GM06990 (cell line): ENCODE results near the gene FAM120B.

Experiments
- DNase-seq: peaks from one replicate; pipeline ENCODE4 v3.0.0-alpha.2; 2011; ENCODE audit not compliant: insufficient read length; ENCODE audit errors: extremely low read depth
- H3K27me3 ChIP-seq: replicated peaks from 2 replicates; pipeline ENCODE4 v1.6.0; 2011; ENCODE audit warnings: low read length; ENCODE audit not compliant: control insufficient read depth, insufficient read depth
- H3K36me3 ChIP-seq: 2 replicates; pipeline ENCODE4 v1.5.1; 2011; ENCODE audit warnings: low read length; ENCODE audit not compliant: control insufficient read depth, insufficient read depth
- H3K4me3 ChIP-seq: replicated peaks from 2 replicates; pipeline ENCODE4 v1.5.1; 2011; ENCODE audit warnings: low read depth, mild to moderate bottlenecking, control low read depth, low read length
- TF ChIP-seq, protein P1 (sequence below): IDR thresholded peaks from 2 replicates; pipeline ENCODE4 v1.5.1; 2011; ENCODE audit warnings: low read length, control low read depth, mild to moderate bottlenecking, inconsistent platforms; ENCODE audit not compliant: insufficient read depth, poor library complexity, severe bottlenecking

Gene FAM120B

DNA sequence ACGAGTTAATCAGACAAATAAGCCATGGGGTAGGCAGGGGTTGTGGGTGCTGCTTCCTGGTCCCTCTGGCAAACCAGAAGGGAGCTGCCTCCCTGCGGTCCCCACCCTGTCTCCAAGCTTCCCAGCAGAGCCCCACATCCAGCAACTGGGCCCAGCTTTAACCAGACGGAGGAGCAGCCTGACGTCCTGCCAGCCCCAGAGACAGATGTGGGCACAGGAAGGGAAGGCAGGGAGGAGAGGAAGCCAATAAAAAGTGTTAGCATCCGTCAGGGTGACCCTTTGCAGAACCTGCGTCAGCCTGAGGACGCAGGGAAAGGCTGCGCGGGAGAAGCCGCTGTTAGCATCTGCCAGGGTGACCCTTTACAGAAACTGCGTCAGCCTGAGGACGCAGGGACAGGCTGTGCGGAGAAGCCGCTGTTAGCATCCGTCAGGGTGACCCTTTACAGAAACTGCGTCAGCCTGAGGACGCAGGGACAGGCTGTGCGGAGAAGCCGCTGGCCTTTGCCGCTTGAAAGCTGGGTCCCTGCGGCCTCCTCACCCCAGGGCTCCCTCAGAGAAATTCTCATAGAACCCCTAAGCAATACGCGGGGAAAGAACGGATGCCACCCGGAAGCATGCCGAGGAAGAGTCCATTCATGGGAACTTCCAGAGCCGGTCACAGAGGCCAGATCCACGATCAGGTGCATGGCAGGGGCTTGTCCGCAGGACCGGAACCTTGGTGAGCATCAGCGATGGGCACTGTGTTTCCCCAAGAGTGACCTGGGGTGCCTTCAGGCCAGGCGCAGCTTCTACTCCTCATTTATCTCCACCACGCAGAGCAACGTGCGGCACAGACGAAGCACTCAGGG lies 31.6 kb upstream of the FAM120B start:
- Histone ChIP-seq H3K36me3 (no peaks in the 10 kb centered on the region), H3K27me3 (no peaks in the 10 kb centered on the region), H3K4me3 (no peak overlapping the region)
- TF ChIP-seq, protein P1, sequence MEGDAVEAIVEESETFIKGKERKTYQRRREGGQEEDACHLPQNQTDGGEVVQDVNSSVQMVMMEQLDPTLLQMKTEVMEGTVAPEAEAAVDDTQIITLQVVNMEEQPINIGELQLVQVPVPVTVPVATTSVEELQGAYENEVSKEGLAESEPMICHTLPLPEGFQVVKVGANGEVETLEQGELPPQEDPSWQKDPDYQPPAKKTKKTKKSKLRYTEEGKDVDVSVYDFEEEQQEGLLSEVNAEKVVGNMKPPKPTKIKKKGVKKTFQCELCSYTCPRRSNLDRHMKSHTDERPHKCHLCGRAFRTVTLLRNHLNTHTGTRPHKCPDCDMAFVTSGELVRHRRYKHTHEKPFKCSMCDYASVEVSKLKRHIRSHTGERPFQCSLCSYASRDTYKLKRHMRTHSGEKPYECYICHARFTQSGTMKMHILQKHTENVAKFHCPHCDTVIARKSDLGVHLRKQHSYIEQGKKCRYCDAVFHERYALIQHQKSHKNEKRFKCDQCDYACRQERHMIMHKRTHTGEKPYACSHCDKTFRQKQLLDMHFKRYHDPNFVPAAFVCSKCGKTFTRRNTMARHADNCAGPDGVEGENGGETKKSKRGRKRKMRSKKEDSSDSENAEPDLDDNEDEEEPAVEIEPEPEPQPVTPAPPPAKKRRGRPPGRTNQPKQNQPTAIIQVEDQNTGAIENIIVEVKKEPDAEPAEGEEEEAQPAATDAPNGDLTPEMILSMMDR = no peak
- no peak for DNase-seq

- H3K27me3 ChIP-seq = no peaks in the 10 kb centered on the region
- H3K4me3 ChIP-seq = no peak overlapping the region
- no peaks in the 10 kb centered on the region for H3K36me3 ChIP-seq
- DNase-seq = no peak
- TF ChIP-seq, protein P1 = no peak
Measured at GRCh38 chr6:170276369-170277057, 30.0 kb upstream of the FAM120B start.

DNA sequence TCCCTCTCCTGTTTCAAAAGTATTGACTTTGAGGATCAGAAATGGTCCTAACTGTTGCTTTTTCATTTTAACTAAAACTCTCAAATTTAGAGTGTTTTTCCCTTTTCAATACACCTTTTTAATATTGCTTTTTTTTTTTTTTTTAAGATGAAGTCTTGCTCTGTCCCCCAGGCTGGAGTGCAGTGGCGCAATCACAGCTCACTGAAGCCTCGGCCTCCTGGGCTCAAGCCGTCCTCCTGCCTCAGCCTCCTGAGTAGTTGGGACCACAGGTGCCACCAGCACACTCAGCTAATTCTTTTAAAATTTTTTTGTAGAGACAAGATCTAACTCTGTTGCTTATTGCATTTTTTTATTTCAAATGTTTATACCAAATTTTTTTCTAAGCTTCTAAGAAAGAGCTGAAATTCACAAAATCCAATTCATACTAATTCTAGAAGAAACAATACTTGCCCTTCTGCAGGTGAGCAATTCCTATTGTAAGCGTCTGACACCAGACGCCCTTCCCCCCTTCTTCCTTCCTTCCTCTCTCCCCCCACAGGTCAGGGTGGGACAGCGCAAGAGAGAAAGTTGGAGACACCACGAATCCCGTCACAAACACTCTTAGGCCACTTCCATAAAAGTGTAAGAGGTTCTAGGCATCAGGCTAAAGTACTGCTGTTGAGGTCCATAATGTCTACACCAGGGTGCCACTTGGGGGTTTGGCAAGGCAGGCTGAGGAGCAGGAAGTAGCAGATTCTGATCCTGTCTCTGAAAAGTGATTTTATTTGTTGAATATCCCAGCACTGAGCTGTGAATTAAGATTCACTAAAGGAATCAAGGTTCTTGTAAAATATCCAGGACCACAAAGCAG lies 28.4 kb upstream of the FAM120B start:
- no peaks in the 10 kb centered on the region for H3K36me3 ChIP-seq
- H3K4me3 ChIP-seq = no peak overlapping the region
- no peaks in the 10 kb centered on the region for H3K27me3 ChIP-seq
- no peak for DNase-seq
- TF ChIP-seq, protein P1 = no peak

- H3K4me3 ChIP-seq = no peak overlapping the region
- DNase-seq = no peak
- H3K36me3 ChIP-seq = no peaks in the 10 kb centered on the region
- TF ChIP-seq, protein P1 = no peak
- no peaks in the 10 kb centered on the region for H3K27me3 ChIP-seq
Measured at GRCh38 chr6:170278743-170279094, 27.8 kb upstream of the FAM120B start.

GRCh38 chr6:170279426-170279825 lies 27.1 kb upstream of the FAM120B start:
- H3K36me3 ChIP-seq = no peaks in the 10 kb centered on the region
- no peak for DNase-seq
- TF ChIP-seq, protein P1 = no peak
- H3K4me3 ChIP-seq = no peak overlapping the region
- H3K27me3 ChIP-seq = no peaks in the 10 kb centered on the region
